ENCODE data around the gene CHPF.

DNA sequence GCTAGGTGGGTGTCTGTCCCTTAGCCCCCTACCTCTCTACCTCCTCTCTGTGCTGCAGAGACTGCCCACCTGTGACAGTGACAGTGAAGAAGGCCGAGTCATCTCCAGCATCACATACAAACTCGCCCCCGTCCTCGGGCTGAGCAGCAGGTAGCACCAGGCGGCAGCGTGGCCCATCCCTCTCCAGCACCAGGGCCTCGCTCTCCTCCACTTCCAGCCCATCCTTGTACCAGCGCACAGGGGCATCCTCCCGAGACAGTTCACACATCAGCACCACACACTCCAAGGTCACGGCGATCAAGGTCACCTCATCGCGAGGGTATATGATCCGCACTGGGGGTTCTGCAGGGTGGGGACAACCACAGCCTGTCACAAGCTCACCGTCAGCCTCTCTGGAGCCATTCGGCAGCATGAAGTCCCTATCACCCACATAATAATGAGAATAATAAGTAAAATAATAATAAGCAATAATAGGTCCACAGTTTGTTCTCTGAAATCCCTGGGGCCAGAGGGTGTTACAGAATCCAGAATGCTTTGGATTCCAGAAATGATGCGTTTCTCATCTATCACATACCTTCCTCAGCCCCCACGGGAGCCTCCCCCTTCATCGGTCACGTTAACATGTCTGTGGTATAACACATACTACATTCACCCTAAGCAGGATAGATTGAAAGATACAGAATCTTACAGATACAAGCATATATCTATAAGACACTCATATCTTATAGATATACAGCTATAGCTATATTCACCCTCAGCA lies 15.7 kb upstream of the CHPF start:
- TF ChIP-seq CTCF (IDR thresholded peaks at IDR 0.05): no peak
- no peak for TF ChIP-seq POLR2AphosphoS5 (IDR thresholded peaks at IDR 0.05)
- no peak for TF ChIP-seq POLR2A (IDR thresholded peaks at IDR 0.05; ENCODE audit: low read depth)
- TF ChIP-seq EP300 (IDR thresholded peaks at IDR 0.05): no peak
